ENCODE data around the gene CHCHD4. TPM values are rescaled to one million over a fixed set of nuclear protein-coding genes. Genes with fewer than 3 reads are reported as not detected.

The CHCHD4 gene
- polyA plus RNA-seq, 1 donor from 2014 or later: 24.6 TPM

DNA sequence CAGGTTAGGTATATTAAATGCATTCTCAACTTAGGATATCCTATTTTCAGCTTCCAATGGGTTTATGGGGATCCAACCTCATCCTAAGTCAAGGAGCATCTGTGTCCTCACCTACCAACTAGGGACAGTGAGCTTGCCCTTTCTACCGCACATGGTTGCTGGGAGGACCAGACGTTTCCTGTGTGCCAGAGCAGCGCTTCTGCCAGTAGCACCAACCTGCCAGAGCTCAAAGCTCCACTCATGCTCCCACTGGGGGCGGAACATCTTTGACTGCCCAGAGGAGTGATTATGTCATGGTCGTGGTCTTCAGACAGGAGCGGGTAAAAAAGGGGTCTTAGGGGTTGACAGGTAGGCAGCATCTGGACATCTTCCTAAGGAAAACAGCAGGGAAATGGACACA lies 29.0 kb upstream of the CHCHD4 start:
- Histone ChIP-seq H2AFZ (ENCODE audit: low read depth, low read length) (no peak overlapping the region), H3F3A (ENCODE audit: insufficient read depth, low read length, poor library complexity, severe bottlenecking) (no peaks in the 10 kb centered on the region), H3K9me2 (ENCODE audit: insufficient read depth, low read length) (no peaks in the 10 kb centered on the region), H3K27ac (ENCODE audit: low read length) (no peak overlapping the region), H3K27me3 (ENCODE audit: insufficient read depth, low read depth, low read length) (no peaks in the 10 kb centered on the region), H4K20me1 (ENCODE audit: insufficient read depth) (no peaks in the 10 kb centered on the region), H3K4me2 (ENCODE audit: low read length) (no peak overlapping the region), H3K36me3 (ENCODE audit: insufficient read depth, low read length) (peaks cover 18% of the 10 kb centered on the region), H3K9me3 (ENCODE audit: low read length) (no peaks in the 10 kb centered on the region), H3K4me3 (ENCODE audit: low read length) (no peak overlapping the region), H3K9ac (ENCODE audit: low read length) (no peak overlapping the region), H3K79me2 (replicated peaks; ENCODE audit: insufficient read depth, low read length) (no peaks in the 10 kb centered on the region)
- TF ChIP-seq EP300 (conservative IDR thresholded peaks at IDR 0.05; ENCODE audit: poor library complexity, severe bottlenecking) (no peak), RAD21 (conservative IDR thresholded peaks at IDR 0.05) (no peak), SMC3 (conservative IDR thresholded peaks at IDR 0.05; ENCODE audit: poor library complexity) (no peak)

- H3K9me3 ChIP-seq (ENCODE audit: low read length): no peaks in the 10 kb centered on the region
- H3K27me3 ChIP-seq (ENCODE audit: insufficient read depth, low read depth, low read length): no peaks in the 10 kb centered on the region
- H4K20me1 ChIP-seq (ENCODE audit: insufficient read depth): no peaks in the 10 kb centered on the region
- no peak overlapping the region for H2AFZ ChIP-seq (ENCODE audit: low read depth, low read length)
- H3K4me2 ChIP-seq (ENCODE audit: low read length): no peak overlapping the region
- peaks cover 11% of the 10 kb centered on the region for H3K36me3 ChIP-seq (ENCODE audit: insufficient read depth, low read length)
- no peaks in the 10 kb centered on the region for H3K79me2 ChIP-seq (replicated peaks; ENCODE audit: insufficient read depth, low read length)
- H3F3A ChIP-seq (ENCODE audit: insufficient read depth, low read length, poor library complexity, severe bottlenecking): no peaks in the 10 kb centered on the region
- no peaks in the 10 kb centered on the region for H3K9me2 ChIP-seq (ENCODE audit: insufficient read depth, low read length)
- no peak for TF ChIP-seq SMC3 (conservative IDR thresholded peaks at IDR 0.05; ENCODE audit: poor library complexity)
- H3K4me3 ChIP-seq (ENCODE audit: low read length): no peak overlapping the region
- no peak overlapping the region for H3K9ac ChIP-seq (ENCODE audit: low read length)
- H3K27ac ChIP-seq (ENCODE audit: low read length): no peak overlapping the region
Observed at GRCh38 chr3:14152963-14153355, 28.3 kb upstream of the CHCHD4 start.

DNA sequence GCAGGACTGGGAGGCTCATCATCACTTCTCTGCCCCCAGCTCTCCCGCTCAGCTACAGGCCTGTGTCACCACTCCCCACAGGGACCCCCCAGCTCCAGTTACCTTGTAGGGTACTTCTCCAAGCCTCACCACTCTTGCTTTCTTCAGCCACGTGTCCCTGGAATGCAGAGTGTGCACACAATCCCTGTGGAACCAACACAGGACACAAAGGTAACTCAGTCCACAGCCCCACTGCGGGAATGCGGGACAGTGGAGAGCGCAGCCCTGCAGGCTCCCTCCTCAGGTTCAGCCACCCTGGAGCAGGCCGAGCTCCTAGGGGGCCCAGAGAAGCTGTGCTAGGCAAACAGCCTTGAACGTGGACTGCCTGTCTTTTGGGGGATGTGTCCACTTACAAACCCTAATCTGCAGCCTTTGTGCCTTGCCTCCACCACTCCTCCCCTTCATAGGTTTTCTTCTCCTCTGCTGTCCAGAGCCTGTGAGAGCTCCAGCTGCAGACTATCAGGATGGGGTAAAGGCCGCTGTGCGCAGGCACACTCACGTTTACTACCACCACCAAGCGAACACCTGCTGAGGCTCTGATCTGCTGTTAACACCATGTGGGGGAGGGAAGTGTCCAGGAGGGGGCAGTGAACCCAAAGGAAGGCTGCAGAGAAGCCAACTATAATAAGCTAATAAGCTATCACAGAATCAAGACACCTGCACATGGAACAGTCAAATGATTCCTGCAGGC lies 27.7 kb upstream of the CHCHD4 start:
- Histone ChIP-seq H3K79me2 (replicated peaks; ENCODE audit: insufficient read depth, low read length) (no peaks in the 10 kb centered on the region), H3K36me3 (ENCODE audit: insufficient read depth, low read length) (peaks cover 7% of the 10 kb centered on the region)

More for the DNA sequence above, 27.7 kb upstream of the CHCHD4 start:
- no peaks in the 10 kb centered on the region for H3K9me2 ChIP-seq (ENCODE audit: insufficient read depth, low read length)
- no peaks in the 10 kb centered on the region for H3K27me3 ChIP-seq (ENCODE audit: insufficient read depth, low read depth, low read length)
- H3K9me3 ChIP-seq (ENCODE audit: low read length): no peaks in the 10 kb centered on the region
- no peaks in the 10 kb centered on the region for H3F3A ChIP-seq (ENCODE audit: insufficient read depth, low read length, poor library complexity, severe bottlenecking)
- no peak overlapping the region for H2AFZ ChIP-seq (ENCODE audit: low read depth, low read length)
- H3K4me2 ChIP-seq (ENCODE audit: low read length): no peak overlapping the region
- H3K27ac ChIP-seq (ENCODE audit: low read length): no peak overlapping the region
- no peak overlapping the region for H3K9ac ChIP-seq (ENCODE audit: low read length)
- TF ChIP-seq, protein P1, sequence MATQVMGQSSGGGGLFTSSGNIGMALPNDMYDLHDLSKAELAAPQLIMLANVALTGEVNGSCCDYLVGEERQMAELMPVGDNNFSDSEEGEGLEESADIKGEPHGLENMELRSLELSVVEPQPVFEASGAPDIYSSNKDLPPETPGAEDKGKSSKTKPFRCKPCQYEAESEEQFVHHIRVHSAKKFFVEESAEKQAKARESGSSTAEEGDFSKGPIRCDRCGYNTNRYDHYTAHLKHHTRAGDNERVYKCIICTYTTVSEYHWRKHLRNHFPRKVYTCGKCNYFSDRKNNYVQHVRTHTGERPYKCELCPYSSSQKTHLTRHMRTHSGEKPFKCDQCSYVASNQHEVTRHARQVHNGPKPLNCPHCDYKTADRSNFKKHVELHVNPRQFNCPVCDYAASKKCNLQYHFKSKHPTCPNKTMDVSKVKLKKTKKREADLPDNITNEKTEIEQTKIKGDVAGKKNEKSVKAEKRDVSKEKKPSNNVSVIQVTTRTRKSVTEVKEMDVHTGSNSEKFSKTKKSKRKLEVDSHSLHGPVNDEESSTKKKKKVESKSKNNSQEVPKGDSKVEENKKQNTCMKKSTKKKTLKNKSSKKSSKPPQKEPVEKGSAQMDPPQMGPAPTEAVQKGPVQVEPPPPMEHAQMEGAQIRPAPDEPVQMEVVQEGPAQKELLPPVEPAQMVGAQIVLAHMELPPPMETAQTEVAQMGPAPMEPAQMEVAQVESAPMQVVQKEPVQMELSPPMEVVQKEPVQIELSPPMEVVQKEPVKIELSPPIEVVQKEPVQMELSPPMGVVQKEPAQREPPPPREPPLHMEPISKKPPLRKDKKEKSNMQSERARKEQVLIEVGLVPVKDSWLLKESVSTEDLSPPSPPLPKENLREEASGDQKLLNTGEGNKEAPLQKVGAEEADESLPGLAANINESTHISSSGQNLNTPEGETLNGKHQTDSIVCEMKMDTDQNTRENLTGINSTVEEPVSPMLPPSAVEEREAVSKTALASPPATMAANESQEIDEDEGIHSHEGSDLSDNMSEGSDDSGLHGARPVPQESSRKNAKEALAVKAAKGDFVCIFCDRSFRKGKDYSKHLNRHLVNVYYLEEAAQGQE (IDR thresholded peaks at IDR 0.05; ENCODE audit: borderline replicate concordance): no peak
- TF ChIP-seq MXI1 (conservative IDR thresholded peaks at IDR 0.05; ENCODE audit: poor library complexity, severe bottlenecking): no peak
- no peak for TF ChIP-seq EZH2 (IDR thresholded peaks at IDR 0.05; ENCODE audit: borderline replicate concordance, insufficient read depth, low read length, poor library complexity, severe bottlenecking)
- TF ChIP-seq TAF1 (IDR thresholded peaks at IDR 0.05; ENCODE audit: low read depth): no peak
- TF ChIP-seq, protein P2, sequence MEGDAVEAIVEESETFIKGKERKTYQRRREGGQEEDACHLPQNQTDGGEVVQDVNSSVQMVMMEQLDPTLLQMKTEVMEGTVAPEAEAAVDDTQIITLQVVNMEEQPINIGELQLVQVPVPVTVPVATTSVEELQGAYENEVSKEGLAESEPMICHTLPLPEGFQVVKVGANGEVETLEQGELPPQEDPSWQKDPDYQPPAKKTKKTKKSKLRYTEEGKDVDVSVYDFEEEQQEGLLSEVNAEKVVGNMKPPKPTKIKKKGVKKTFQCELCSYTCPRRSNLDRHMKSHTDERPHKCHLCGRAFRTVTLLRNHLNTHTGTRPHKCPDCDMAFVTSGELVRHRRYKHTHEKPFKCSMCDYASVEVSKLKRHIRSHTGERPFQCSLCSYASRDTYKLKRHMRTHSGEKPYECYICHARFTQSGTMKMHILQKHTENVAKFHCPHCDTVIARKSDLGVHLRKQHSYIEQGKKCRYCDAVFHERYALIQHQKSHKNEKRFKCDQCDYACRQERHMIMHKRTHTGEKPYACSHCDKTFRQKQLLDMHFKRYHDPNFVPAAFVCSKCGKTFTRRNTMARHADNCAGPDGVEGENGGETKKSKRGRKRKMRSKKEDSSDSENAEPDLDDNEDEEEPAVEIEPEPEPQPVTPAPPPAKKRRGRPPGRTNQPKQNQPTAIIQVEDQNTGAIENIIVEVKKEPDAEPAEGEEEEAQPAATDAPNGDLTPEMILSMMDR (IDR thresholded peaks at IDR 0.05; ENCODE audit: poor library complexity, severe bottlenecking): no peak
- H3K4me3 ChIP-seq (ENCODE audit: low read length): no peak overlapping the region
- H4K20me1 ChIP-seq (ENCODE audit: insufficient read depth): no peaks in the 10 kb centered on the region

Data from neural cell (in vitro differentiated cells).